Kidney (tissue), 14 donors: Measurements from ENCODE around the gene HIPK2. TPM values are rescaled to one million over a fixed set of nuclear protein-coding genes. Genes with fewer than 3 reads are reported as not detected.

Source experiments
- DNase-seq, 5 donors: peaks; one replicate each; pipeline ENCODE4 v3.0.0-alpha.2; 2013 to 2020
- FAIRE-seq: peaks from 2 replicates; lab custom pipeline; 2012; peaks lifted over from hg19 to GRCh38; lab: Jason Lieb, UNC
- H3K27ac ChIP-seq, 2 donors: one replicate each; pipeline ENCODE4 v1.7.0; 2013; ENCODE audit warnings: low read depth in 2 of 2, low read length in 2 of 2, inconsistent platforms in 1 of 2
- H3K27me3 ChIP-seq: one replicate; pipeline ENCODE4 v1.7.1; 2013; ENCODE audit warnings: low read length, inconsistent platforms; ENCODE audit not compliant: control insufficient read depth, insufficient read depth
- H3K36me3 ChIP-seq, 3 donors: one replicate each; pipeline versions ENCODE4 v1.7.0 to v1.7.1; 2013; ENCODE audit warnings: low read length in 3 of 3, control low read depth in 1 of 3, inconsistent platforms in 1 of 3; ENCODE audit not compliant: insufficient read depth in 3 of 3, control insufficient read depth in 2 of 3
- H3K4me1 ChIP-seq, 3 donors: one replicate each; pipeline versions ENCODE4 v1.7.0 to v1.7.1; 2013; ENCODE audit warnings: low read length in 3 of 3, inconsistent platforms in 1 of 3, low read depth in 1 of 3; ENCODE audit not compliant: control insufficient read depth in 2 of 3, insufficient read depth in 2 of 3
- H3K4me3 ChIP-seq, 3 donors: one replicate each; pipeline versions ENCODE4 v1.7.0 to v1.8.1; 2013; ENCODE audit warnings: low read length in 3 of 3, control low read depth in 1 of 3, inconsistent platforms in 1 of 3
- H3K9ac ChIP-seq, 3 donors: one replicate each; pipeline versions ENCODE4 v1.7.0 to v1.7.1; 2013; ENCODE audit warnings: low read length in 3 of 3, control low read depth in 1 of 3, inconsistent platforms in 1 of 3
- H3K9me3 ChIP-seq, 3 donors: one replicate each; pipeline versions ENCODE4 v1.7.0 to v1.7.1; 2013; ENCODE audit warnings: low read length in 3 of 3, control low read depth in 1 of 3, inconsistent platforms in 1 of 3; ENCODE audit not compliant: control insufficient read depth in 2 of 3, insufficient read depth in 1 of 3
- intact Hi-C: fragments of 100-400 bp; cut with DNase I; formaldehyde crosslinking; loops from one replicate; pipeline ENCODE4 v1.11.1; 2022
- polyA plus RNA-seq: library from polyadenylated mRNA; stranded (reverse); fragments of 350-450 nt; fragmentation: Illumina TruSeq; extraction: RNeasy Lipid Tissue Mini Kit (QIAGEN cat#74804); gene quantifications from one replicate; pipeline ENCODE4 v1.2.3, GENCODE V29; 2014; ENCODE audit warnings: low read depth, low replicate concordance; ENCODE audit not compliant: insufficient read depth
- total RNA-seq: library from RNA; stranded (reverse); fragmentation: NEBNext Ultra II Directional; extraction: Animal tissue kit (Norgen Biotek cat#: 25700); gene quantifications from one replicate; pipeline ENCODE4 v1.2.1, GENCODE V29; 2021
- TF ChIP-seq, protein P1 (sequence below): IDR thresholded peaks from 3 replicates; pipeline ENCODE4 v1.5.1; 2012; ENCODE audit warnings: mild to moderate bottlenecking, moderate library complexity, borderline replicate concordance; ENCODE audit not compliant: insufficient read depth; ENCODE audit errors: extremely low read depth
- donor health status: control.
- donor health status: control.
- donor health status: control.
- donor health status: control.
- donor health status: control.
- donor health status: DM: yes; HTN: yes; CAD: no.
- donor health status: Normal renal cell carcinoma (clear cell type).

Gene HIPK2
- total and polyA plus RNA-seq, 2 donors from 2014 or later = 9.6 to 153 TPM

DNA sequence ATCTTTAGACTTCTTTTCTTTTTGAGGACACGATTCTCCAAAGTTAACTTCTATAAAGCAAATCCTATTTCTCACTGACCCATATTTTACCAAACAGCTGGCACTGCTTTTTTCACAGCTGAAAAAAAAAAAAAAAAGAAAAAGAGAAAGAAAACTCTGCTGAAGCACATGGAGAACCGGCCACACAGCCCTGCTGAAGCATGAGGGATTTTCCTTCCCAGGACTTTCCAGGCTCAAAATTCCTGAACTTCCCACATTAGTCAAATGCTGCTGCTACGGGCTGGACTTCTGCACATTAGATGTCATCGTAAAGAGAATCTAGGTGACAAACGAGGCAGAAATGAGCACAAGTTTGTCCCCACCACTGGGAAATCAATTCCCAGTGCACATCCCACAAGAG lies 25.2 kb downstream of the HIPK2 start:
- Histone ChIP-seq H3K4me1 (peaks cover 0 to 24% (median 24%) of the 10 kb centered on the region in 3 donors), H3K9ac (no peak overlapping the region), H3K27me3 (no peaks in the 10 kb centered on the region), H3K36me3 (peaks cover 0 to 2% (median 0%) of the 10 kb centered on the region in 3 donors), H3K4me3 (no peak overlapping the region), H3K27ac (peak overlapping the region in 1 of 2 donors; percentile 8), H3K9me3 (no peaks in the 10 kb centered on the region)
- no peak for DNase-seq
- intact Hi-C loops = no loop called here
- TF ChIP-seq, protein P1, sequence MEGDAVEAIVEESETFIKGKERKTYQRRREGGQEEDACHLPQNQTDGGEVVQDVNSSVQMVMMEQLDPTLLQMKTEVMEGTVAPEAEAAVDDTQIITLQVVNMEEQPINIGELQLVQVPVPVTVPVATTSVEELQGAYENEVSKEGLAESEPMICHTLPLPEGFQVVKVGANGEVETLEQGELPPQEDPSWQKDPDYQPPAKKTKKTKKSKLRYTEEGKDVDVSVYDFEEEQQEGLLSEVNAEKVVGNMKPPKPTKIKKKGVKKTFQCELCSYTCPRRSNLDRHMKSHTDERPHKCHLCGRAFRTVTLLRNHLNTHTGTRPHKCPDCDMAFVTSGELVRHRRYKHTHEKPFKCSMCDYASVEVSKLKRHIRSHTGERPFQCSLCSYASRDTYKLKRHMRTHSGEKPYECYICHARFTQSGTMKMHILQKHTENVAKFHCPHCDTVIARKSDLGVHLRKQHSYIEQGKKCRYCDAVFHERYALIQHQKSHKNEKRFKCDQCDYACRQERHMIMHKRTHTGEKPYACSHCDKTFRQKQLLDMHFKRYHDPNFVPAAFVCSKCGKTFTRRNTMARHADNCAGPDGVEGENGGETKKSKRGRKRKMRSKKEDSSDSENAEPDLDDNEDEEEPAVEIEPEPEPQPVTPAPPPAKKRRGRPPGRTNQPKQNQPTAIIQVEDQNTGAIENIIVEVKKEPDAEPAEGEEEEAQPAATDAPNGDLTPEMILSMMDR = no peak
- FAIRE-seq = no peak

DNA sequence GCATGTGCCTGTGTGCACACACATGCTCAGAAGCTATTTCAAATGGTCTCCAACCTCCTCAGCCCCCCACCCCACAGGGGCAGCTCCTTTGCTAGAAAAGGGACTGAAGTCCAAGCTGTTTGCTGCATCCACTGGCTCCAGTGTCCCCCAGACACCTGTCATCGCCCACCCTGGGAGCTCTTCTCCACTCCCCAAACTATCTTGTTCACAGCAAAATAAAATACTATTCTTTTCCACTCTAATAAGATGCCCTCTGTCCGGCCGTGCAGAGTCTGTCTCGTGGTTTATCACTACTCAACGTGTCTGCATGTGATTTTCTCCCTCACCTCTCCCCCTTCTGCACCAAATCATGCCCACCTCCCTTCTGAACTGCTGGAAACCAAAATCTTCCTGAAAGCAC lies 25.6 kb downstream of the HIPK2 start:
- peak overlapping the region in 1 of 2 donors; percentile 8 for H3K27ac ChIP-seq
- TF ChIP-seq, protein P1 = no peak
- peaks cover 0 to 27% (median 24%) of the 10 kb centered on the region in 3 donors for H3K4me1 ChIP-seq
- H3K4me3 ChIP-seq = no peak overlapping the region
- DNase-seq = no peak
- intact Hi-C loops = no loop called here
- H3K9me3 ChIP-seq = no peaks in the 10 kb centered on the region
- no peaks in the 10 kb centered on the region for H3K27me3 ChIP-seq
- H3K36me3 ChIP-seq = peaks cover 0 to 2% (median 0%) of the 10 kb centered on the region in 3 donors
- no peak overlapping the region for H3K9ac ChIP-seq
- FAIRE-seq = no peak

DNA sequence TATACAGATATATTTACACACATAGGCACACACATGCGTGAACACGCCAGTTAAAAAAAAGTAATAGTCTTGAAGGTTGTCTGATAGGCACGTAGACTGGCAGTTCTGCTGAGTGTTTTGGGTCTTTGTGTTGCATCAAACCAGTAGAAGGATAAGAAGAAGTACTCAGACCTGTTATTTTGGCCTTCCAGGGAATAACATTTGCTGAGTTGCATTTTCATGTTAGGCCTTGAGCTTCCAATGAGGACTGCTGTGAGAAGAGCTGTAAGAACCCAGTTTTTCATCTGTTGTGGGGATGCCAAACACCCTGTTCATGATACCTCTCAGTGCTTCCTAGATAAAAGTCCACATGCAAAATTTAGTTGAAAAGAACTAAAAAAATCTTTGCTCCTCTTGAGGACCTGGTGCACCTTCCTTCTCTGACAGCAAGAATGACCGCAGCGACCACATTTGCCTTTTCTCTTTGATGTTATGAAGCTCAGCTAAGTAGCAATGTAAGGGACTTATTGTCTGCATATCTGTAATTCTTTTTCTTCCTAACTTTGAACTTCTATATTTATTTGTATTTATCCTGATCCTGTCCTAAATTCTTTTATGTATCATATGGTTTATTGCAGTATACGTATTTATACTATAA lies 27.2 kb downstream of the HIPK2 start:
- H3K36me3 ChIP-seq = peaks cover 0 to 2% (median 0%) of the 10 kb centered on the region in 3 donors
- H3K9me3 ChIP-seq = no peaks in the 10 kb centered on the region
- H3K27ac ChIP-seq = no peak overlapping the region
- H3K27me3 ChIP-seq = no peaks in the 10 kb centered on the region
- TF ChIP-seq, protein P1 = no peak
- intact Hi-C loops = no loop called here
- no peak overlapping the region for H3K4me3 ChIP-seq
- peaks cover 5 to 38% (median 38%) of the 10 kb centered on the region in 3 donors for H3K4me1 ChIP-seq
- DNase-seq = no peak
- no peak overlapping the region for H3K9ac ChIP-seq
- FAIRE-seq = no peak
